Measurements from ENCODE around the gene PRKG1.
"Not testable (repeated sequence)": the region's sequence is repeated elsewhere in the genome, so short reads cannot be mapped to it uniquely, and the experiment has no call there.

Gene PRKG1

DNA sequence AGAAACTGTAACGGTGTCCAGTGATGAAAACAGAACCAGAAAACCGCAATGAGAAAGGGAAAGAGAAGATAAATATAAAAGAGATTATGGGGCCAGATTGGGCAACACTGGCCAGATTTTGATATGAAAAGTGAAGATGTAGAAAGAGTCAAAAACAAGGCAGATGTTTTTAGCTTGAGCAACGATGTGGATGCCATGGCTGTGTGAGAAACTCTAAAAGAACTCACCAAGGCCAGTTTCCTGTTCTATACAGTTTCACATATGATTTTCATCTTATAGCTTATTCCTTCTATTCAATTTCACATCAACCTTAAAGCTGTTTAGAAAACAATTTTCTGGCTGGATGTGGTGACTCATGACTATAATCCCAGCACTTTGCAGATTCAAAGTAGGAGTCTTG, 588.8 kb downstream of the PRKG1 start:
- TF ChIP-seq POLR2A (IDR thresholded peaks at IDR 0.05; ENCODE audit: low read depth, low read length) (no peak), TAF1 (IDR thresholded peaks at IDR 0.05; ENCODE audit: borderline replicate concordance, low read depth, low read length) (no peak), POLR2AphosphoS5 (IDR thresholded peaks at IDR 0.05; ENCODE audit: low read depth, low read length) (no peak)
- no peak for FAIRE-seq

DNA sequence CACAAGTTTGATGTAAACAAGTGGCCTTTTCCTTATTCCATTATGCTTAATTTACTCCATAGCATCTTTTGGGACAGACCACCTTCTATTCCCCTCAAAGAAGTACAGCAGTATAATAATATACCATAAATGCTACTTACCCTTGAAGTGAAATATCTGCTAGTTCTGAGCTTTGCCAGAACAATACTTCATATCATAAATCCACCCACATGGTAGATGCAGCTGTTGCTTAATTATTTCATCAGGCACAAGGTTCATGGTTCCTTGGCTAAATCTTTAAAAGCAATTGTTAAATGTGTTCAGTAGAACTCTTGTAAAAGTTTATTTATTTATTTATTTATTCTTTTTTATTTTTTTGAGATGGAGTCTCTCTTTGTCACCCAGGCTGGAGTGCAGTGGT, 592.2 kb downstream of the PRKG1 start:
- TF ChIP-seq POLR2A (IDR thresholded peaks at IDR 0.05; ENCODE audit: low read depth, low read length) (no peak), TAF1 (IDR thresholded peaks at IDR 0.05; ENCODE audit: borderline replicate concordance, low read depth, low read length) (no peak), POLR2AphosphoS5 (IDR thresholded peaks at IDR 0.05; ENCODE audit: low read depth, low read length) (no peak)
- DNase-seq (ENCODE audit: insufficient read length) (no peak), FAIRE-seq (no peak)

More for the DNA sequence above, 588.8 kb downstream of the PRKG1 start:
- DNase-seq (ENCODE audit: insufficient read length): no peak

DNA sequence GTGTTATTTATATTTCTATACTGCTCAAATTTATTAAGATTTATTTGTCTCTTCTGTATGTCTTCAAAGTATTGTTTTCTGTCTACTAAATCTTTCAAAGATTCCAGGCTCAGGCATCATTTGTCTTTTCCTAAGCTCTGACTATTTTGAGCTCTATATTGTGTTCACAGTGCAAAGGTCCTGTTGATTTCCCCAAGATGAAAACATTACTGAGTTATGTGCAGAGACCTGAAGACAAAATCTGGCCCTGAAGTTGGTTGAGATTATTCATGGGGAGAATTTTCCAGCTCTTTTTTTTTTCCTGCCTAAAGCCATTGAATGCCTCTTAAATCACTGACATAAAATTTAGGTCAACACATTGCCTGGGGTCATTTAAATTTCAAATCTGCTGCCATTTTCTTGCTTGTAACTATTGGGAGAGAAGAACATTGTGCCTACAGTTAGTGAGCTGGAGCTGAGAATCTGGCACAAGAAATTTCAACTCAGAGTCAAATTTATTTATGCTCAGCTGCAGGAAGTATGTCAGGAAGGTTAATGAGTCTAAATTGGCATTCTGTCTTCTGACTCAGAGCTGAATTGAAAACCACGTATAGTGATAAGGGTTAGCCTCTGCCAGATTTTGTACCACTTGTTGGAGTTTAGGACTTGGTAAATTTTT, 593.5 kb downstream of the PRKG1 start:
- FAIRE-seq: no peak
- TF ChIP-seq POLR2A (IDR thresholded peaks at IDR 0.05; ENCODE audit: low read depth, low read length): no peak
- no peak for DNase-seq (ENCODE audit: insufficient read length)

DNA sequence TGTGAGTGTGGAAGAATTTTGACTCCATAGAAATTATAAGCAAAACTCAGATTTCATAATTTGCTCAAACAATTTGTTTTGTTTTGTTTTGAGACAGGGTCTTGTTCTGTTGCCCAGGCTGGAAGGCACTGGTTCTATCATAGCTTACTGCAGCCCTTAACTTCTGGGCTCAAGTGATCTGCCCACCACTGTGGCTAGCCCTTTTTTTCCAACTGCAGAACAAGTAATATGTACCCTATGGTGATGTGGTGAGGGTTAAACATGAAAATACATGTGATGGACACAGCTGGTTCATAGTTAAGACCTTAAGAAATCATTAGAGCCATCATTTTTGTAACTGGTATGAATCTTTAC, 594.0 kb downstream of the PRKG1 start:
- DNase-seq (ENCODE audit: insufficient read length): no peak
- TF ChIP-seq TAF1 (IDR thresholded peaks at IDR 0.05; ENCODE audit: borderline replicate concordance, low read depth, low read length) (no peak), POLR2AphosphoS5 (IDR thresholded peaks at IDR 0.05; ENCODE audit: low read depth, low read length) (no peak), POLR2A (IDR thresholded peaks at IDR 0.05; ENCODE audit: low read depth, low read length) (no peak)
- FAIRE-seq: no peak

DNA sequence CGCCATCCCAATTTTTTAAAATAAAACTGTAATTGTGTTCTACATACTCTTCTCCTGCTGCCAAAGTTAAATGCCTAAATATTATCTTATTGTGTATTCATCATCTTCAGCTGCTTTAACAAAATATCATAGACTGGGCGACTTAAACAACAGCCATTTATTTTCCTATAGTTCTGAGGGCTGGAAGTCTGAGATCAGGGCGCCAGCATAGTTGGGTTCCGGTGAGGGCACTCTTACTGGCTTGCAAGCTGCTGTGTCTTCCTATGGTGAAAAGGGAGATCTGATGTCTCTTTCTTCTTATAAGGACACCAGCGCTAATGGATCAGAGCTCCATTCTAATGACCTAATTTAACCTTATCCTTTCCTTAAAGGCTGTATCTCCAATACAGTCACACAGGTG, 594.8 kb downstream of the PRKG1 start:
- DNase-seq (ENCODE audit: insufficient read length) (no peak), FAIRE-seq (no peak)
- TF ChIP-seq POLR2AphosphoS5 (IDR thresholded peaks at IDR 0.05; ENCODE audit: low read depth, low read length) (no peak), POLR2A (IDR thresholded peaks at IDR 0.05; ENCODE audit: low read depth, low read length) (no peak), TAF1 (IDR thresholded peaks at IDR 0.05; ENCODE audit: borderline replicate concordance, low read depth, low read length) (no peak)

DNA sequence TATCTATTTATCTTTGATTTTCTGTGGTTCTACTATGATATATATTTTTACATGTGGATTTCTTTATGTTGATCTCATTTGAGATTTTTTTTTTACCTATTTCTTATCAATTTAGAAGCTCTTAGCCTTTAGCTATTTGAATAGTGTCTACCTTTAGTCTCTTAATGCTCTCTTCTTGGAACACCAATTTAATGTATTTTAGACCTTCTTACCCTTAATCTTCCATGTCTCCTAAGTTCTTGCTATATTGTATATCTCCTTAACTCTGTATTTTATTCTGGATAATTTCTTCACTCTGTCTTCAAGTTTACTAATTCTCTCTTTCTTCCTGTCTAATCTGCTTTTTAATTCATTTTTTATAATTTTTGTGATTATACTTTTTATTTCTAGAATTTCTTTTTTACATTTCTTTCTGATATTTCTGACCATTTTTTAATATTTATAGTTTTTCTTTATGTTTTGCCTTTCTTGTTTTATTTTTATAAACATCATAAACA, 597.8 kb downstream of the PRKG1 start:
- FAIRE-seq (no peak), DNase-seq (ENCODE audit: insufficient read length) (no peak)
- TF ChIP-seq POLR2AphosphoS5 (IDR thresholded peaks at IDR 0.05; ENCODE audit: low read depth, low read length): no peak
- TF ChIP-seq POLR2A (IDR thresholded peaks at IDR 0.05; ENCODE audit: low read depth, low read length): no peak
- no peak for TF ChIP-seq TAF1 (IDR thresholded peaks at IDR 0.05; ENCODE audit: borderline replicate concordance, low read depth, low read length)

DNA sequence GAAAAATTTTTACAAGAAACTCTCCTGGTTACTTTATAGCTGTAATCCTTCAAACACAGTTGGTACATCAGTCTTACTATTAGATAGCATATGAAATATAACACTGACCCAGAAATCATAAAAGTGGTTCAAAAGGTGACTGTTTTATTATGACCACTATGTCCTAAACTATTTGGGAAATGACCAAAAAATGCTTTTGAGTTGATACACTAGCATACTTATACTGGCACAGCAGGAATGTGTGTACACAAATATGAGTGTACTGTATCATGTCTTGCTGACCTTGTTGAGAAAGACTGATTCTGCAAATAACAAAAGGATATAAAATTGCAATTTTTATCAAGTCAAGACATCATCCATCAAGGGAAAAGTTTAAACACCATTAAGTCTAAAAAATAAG, 600.8 kb downstream of the PRKG1 start:
- DNase-seq (ENCODE audit: insufficient read length) (no peak), FAIRE-seq (no peak)
- TF ChIP-seq TAF1 (IDR thresholded peaks at IDR 0.05; ENCODE audit: borderline replicate concordance, low read depth, low read length) (no peak), POLR2AphosphoS5 (IDR thresholded peaks at IDR 0.05; ENCODE audit: low read depth, low read length) (no peak), POLR2A (IDR thresholded peaks at IDR 0.05; ENCODE audit: low read depth, low read length) (no peak)

DNA sequence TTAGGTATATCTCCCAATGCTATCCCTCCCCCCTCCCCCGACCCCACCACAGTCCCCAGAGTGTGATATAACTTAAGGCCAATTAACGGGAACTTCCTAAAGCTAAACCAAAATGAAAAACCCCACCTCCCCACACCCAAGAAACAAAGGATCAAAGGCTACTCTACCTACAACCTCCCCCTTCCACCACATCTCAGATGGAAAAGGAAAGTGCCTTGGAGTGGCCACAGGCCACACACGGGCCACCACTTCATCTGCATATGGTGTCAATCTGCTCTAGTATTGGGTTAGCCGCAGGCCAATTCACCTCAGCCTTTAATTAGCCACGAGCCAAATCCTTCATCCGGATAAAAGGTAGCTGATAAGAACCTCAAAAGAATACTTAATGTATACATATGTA, 605.6 kb downstream of the PRKG1 start:
- no peak for FAIRE-seq

DNA sequence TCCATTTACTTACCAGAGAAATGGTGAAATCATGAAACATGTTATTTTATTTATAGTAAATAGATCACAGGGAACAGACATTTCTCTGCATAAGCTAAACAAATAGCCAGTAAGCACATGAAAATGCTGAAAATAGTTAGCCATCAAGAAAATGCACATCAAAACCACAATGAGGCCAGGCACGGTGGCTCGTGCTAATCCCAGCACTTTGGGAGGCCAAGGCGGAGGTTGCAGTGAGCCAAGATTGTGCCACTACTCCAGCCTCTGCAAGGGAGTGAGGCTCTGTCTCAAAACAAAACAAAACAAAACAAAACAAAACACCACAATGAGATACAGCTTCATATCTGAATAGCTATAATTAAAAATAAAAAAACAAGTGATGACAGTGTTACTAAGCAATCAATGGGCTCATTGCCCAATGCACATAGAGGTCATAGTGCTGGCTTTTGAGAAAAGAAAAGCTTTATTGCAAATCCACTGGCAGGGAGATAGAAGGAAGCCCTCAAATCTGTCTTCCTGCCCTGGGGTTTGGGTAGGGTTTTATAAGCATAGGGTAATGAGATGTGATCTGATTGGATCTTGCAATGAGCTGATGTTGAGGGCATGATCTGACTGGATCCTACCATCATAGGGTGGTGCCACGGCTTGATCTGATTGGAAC, 608.9 kb downstream of the PRKG1 start:
- DNase-seq (ENCODE audit: insufficient read length) (no peak), FAIRE-seq (no peak)
- TF ChIP-seq POLR2AphosphoS5 (IDR thresholded peaks at IDR 0.05; ENCODE audit: low read depth, low read length): no peak

More for the DNA sequence above, 605.6 kb downstream of the PRKG1 start:
- TF ChIP-seq TAF1 (IDR thresholded peaks at IDR 0.05; ENCODE audit: borderline replicate concordance, low read depth, low read length) (no peak), POLR2A (IDR thresholded peaks at IDR 0.05; ENCODE audit: low read depth, low read length) (no peak), POLR2AphosphoS5 (IDR thresholded peaks at IDR 0.05; ENCODE audit: low read depth, low read length) (no peak)
- no peak for DNase-seq (ENCODE audit: insufficient read length)

DNA sequence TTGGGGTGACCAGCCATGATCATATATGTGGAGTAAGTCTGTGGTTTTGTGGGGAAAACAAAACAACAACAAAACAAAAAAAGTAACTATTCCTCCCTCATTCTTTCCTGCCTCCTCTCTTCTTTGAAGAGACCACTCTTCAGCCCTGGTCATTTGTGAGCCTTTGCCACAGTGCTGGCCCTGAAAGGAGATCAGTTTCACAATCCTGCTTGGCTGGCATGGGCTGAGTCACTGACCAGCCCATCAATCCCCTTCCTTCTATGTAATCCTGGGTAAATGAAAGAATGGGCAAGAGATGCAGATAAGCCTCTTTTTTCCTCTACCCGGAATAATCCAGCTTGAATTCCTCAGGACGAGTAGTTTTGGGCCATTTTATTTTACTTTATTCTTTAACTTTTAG, 611.5 kb downstream of the PRKG1 start:
- TF ChIP-seq POLR2A (IDR thresholded peaks at IDR 0.05; ENCODE audit: low read depth, low read length) (no peak), POLR2AphosphoS5 (IDR thresholded peaks at IDR 0.05; ENCODE audit: low read depth, low read length) (no peak), TAF1 (IDR thresholded peaks at IDR 0.05; ENCODE audit: borderline replicate concordance, low read depth, low read length) (no peak)
- FAIRE-seq (no peak), DNase-seq (ENCODE audit: insufficient read length) (no peak)

DNA sequence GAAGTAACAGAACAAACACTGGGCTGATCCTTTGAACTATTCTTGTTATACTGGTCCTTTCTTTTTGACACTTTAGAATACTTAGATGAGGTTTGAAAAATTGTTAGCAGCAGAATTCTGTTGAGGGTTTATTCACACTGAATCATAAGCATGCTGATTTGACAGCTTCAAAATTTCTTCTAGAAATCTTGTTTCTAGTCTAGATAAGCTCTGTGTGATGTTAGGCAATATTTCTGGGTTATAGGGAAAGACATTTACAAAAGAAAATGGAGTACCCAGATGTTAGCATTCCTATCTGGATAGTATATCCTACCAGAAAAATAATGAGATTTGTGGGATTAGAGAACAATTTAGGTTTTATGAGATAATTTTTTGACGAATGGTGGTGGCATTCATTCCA, 613.0 kb downstream of the PRKG1 start:
- DNase-seq (ENCODE audit: insufficient read length) (no peak), FAIRE-seq (no peak)

DNA sequence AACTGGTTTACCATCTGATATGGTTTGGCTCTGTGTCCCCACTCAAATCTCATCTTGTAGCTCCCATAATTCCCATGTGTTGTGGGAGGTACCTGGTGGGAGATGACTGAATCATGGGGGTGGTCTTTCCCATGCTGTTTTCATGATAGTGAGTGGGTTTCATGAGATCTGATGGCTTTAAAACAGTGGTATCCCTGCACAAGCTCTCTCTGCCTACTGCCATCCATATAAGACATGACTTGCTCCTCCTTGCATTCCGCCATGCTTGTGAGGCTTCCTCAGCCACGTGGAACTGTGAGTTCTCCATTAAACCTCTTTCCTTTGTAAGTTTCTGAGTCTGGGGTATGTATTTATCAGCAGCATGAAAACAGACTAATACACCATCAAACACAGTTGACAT, 614.5 kb downstream of the PRKG1 start:
- FAIRE-seq: not testable (repeated sequence)

More for the DNA sequence above, 613.0 kb downstream of the PRKG1 start:
- TF ChIP-seq POLR2A (IDR thresholded peaks at IDR 0.05; ENCODE audit: low read depth, low read length) (no peak), TAF1 (IDR thresholded peaks at IDR 0.05; ENCODE audit: borderline replicate concordance, low read depth, low read length) (no peak), POLR2AphosphoS5 (IDR thresholded peaks at IDR 0.05; ENCODE audit: low read depth, low read length) (no peak)

More for the DNA sequence above, 614.5 kb downstream of the PRKG1 start:
- not testable (repeated sequence) for DNase-seq (ENCODE audit: insufficient read length)
